Measurements from ENCODE around the gene TNFRSF4. TPM values are rescaled to one million over a fixed set of nuclear protein-coding genes. Genes with fewer than 3 reads are reported as not detected.

Gene TNFRSF4
- total RNA-seq, 1 donor from 2014 or later = not detected

GRCh38 chr1:1244192-1244811 is 30.3 kb upstream of the TNFRSF4 start:
- no peaks in the 10 kb centered on the region for H3K36me3 ChIP-seq
- H3F3A ChIP-seq (ENCODE audit: low read depth) = peaks cover 5% of the 10 kb centered on the region
- peak; percentile 54 for DNase-seq (ENCODE audit: low spot score)
- no peak overlapping the region for H3K27ac ChIP-seq
- H3K9ac ChIP-seq = no peak overlapping the region
- TF ChIP-seq EZH2 (IDR thresholded peaks at IDR 0.05) (no peak), EZH2phosphoT487 (IDR thresholded peaks at IDR 0.05) (no peak)
- TF ChIP-seq, protein P1, sequence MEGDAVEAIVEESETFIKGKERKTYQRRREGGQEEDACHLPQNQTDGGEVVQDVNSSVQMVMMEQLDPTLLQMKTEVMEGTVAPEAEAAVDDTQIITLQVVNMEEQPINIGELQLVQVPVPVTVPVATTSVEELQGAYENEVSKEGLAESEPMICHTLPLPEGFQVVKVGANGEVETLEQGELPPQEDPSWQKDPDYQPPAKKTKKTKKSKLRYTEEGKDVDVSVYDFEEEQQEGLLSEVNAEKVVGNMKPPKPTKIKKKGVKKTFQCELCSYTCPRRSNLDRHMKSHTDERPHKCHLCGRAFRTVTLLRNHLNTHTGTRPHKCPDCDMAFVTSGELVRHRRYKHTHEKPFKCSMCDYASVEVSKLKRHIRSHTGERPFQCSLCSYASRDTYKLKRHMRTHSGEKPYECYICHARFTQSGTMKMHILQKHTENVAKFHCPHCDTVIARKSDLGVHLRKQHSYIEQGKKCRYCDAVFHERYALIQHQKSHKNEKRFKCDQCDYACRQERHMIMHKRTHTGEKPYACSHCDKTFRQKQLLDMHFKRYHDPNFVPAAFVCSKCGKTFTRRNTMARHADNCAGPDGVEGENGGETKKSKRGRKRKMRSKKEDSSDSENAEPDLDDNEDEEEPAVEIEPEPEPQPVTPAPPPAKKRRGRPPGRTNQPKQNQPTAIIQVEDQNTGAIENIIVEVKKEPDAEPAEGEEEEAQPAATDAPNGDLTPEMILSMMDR (IDR thresholded peaks at IDR 0.05) = no peak
- no peaks in the 10 kb centered on the region for H3K9me3 Mint-ChIP-seq
- no peak overlapping the region for H3K27ac Mint-ChIP-seq
- H3K4me2 ChIP-seq = no peak overlapping the region
- H3K4me3 ChIP-seq = no peak overlapping the region
- H4K20me1 ChIP-seq (ENCODE audit: low read depth) = peaks cover 19% of the 10 kb centered on the region
- no peak overlapping the region for H2AFZ ChIP-seq (replicated peaks)
- H3K27me3 Mint-ChIP-seq (ENCODE audit: insufficient read depth, low read depth) = peaks cover 4% of the 10 kb centered on the region
- H3K36me3 Mint-ChIP-seq = no peaks in the 10 kb centered on the region
- no peaks in the 10 kb centered on the region for H3K9me3 ChIP-seq (ENCODE audit: low read depth)
- peaks cover 30% of the 10 kb centered on the region for H3K27me3 ChIP-seq
- H3K4me3 Mint-ChIP-seq = no peak overlapping the region
- no peaks in the 10 kb centered on the region for H3K79me2 ChIP-seq (ENCODE audit: low read depth)
- peaks cover 14% of the 10 kb centered on the region for H3K4me1 ChIP-seq
- no peaks in the 10 kb centered on the region for H3K4me1 Mint-ChIP-seq

DNA sequence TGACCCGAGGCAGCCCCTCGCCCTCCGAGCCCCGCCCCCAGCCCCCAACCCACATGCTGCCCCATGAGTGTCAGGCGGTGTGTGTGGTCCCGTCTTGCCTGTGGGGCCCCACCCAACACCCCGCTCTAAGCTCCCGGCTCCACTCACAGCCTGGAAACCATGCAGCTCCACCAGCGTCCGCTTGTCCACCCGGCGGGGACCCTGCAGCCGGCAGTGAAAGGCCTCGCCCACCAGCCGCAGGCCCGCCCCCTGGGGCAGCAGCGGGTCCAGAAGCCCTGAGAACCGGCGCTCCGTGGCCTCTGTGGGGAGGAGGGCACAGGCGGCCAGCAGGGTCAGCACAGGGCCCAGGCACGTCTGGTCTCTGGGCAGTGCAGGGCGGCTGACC is 29.8 kb upstream of the TNFRSF4 start:
- Histone ChIP-seq H3K27me3 (peaks cover 30% of the 10 kb centered on the region), H3K9me3 (ENCODE audit: low read depth) (no peaks in the 10 kb centered on the region), H3K4me2 (no peak overlapping the region), H3K4me1 (peaks cover 14% of the 10 kb centered on the region), H3K79me2 (ENCODE audit: low read depth) (no peaks in the 10 kb centered on the region), H3F3A (ENCODE audit: low read depth) (peaks cover 5% of the 10 kb centered on the region), H3K27ac (no peak overlapping the region), H2AFZ (replicated peaks) (no peak overlapping the region), H3K36me3 (no peaks in the 10 kb centered on the region), H3K9ac (no peak overlapping the region), H3K4me3 (no peak overlapping the region), H4K20me1 (ENCODE audit: low read depth) (peaks cover 19% of the 10 kb centered on the region)
- peaks cover 3% of the 10 kb centered on the region for H3K4me1 Mint-ChIP-seq
- no peaks in the 10 kb centered on the region for H3K36me3 Mint-ChIP-seq
- no peak overlapping the region for H3K27ac Mint-ChIP-seq
- H3K4me3 Mint-ChIP-seq = no peak overlapping the region
- H3K9me3 Mint-ChIP-seq = no peaks in the 10 kb centered on the region
- H3K27me3 Mint-ChIP-seq (ENCODE audit: insufficient read depth, low read depth) = peaks cover 4% of the 10 kb centered on the region
- TF ChIP-seq EZH2phosphoT487 (IDR thresholded peaks at IDR 0.05) (no peak), EZH2 (IDR thresholded peaks at IDR 0.05) (no peak)
- TF ChIP-seq, protein P1 (IDR thresholded peaks at IDR 0.05) = no peak
- DNase-seq (ENCODE audit: low spot score) = peak; percentile 41

DNA sequence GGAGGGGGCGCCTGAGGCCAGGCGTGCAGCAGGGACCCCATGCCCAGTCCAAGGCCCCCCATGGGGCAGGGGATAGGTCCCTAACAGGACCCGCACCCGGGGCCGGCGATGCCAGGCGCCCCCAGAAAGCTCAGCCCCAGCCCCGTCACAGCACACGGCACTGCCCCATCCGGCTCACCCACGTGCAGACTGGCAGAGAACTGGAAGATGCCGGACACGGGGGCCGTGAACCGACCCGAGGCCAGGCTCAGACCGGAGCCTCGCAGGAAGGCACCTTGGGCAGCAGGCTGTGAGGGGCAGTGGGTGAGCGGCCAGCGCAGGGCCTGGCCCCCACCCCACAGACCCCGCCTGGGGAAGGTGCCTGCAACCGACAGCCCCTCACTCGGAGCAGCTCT is 29.3 kb upstream of the TNFRSF4 start:
- Mint-ChIP-seq H3K27me3 (ENCODE audit: insufficient read depth, low read depth) (peaks cover 4% of the 10 kb centered on the region), H3K36me3 (no peaks in the 10 kb centered on the region), H3K27ac (no peak overlapping the region), H3K4me3 (no peak overlapping the region), H3K4me1 (peaks cover 4% of the 10 kb centered on the region), H3K9me3 (no peaks in the 10 kb centered on the region)
- Histone ChIP-seq H3K36me3 (no peaks in the 10 kb centered on the region), H3K4me2 (no peak overlapping the region), H3F3A (ENCODE audit: low read depth) (peaks cover 5% of the 10 kb centered on the region), H3K27ac (no peak overlapping the region), H3K4me1 (peaks cover 14% of the 10 kb centered on the region), H3K27me3 (peaks cover 28% of the 10 kb centered on the region), H4K20me1 (ENCODE audit: low read depth) (peaks cover 19% of the 10 kb centered on the region), H3K9me3 (ENCODE audit: low read depth) (no peaks in the 10 kb centered on the region), H3K9ac (no peak overlapping the region), H2AFZ (replicated peaks) (no peak overlapping the region), H3K79me2 (ENCODE audit: low read depth) (no peaks in the 10 kb centered on the region), H3K4me3 (no peak overlapping the region)
- TF ChIP-seq EZH2phosphoT487 (IDR thresholded peaks at IDR 0.05) (no peak), EZH2 (IDR thresholded peaks at IDR 0.05) (no peak)
- TF ChIP-seq, protein P1 (IDR thresholded peaks at IDR 0.05) = no peak
- no peak for DNase-seq (ENCODE audit: low spot score)
